Tibial nerve (tissue), 4 donors: ENCODE data around the gene PAPPA2. TPM values are rescaled to one million over a fixed set of nuclear protein-coding genes. Genes with fewer than 3 reads are reported as not detected.

Experiments used
- DNase-seq, 2 donors: peaks; one replicate each; pipeline ENCODE4 v3.0.0-alpha.2; 2019; ENCODE audit warnings: low spot score in 2 of 2
- H3K27ac ChIP-seq, 4 donors: fragments of 200-600 bp; sonication (generic) in 3 of 4; one replicate each; pipeline ENCODE4 v1.5.1; 2017 to 2019; ENCODE audit warnings: mild to moderate bottlenecking in 1 of 4
- H3K27me3 ChIP-seq, 2 donors: fragments of 200-600 bp; sonication (generic) in 1 of 2; one replicate each; pipeline versions ENCODE4 v1.5.1 to v1.6.0; 2017 to 2019
- H3K36me3 ChIP-seq, 3 donors: fragments of 200-600 bp; sonication (generic); one replicate each; pipeline ENCODE4 v1.5.1; 2018 to 2019
- H3K4me1 ChIP-seq, 4 donors: fragments of 200-600 bp; sonication (generic) in 3 of 4; one replicate each; pipeline ENCODE4 v1.5.1; 2017 to 2019
- H3K4me3 ChIP-seq, 4 donors: fragments of 200-600 bp; sonication (generic) in 3 of 4; one replicate each; pipeline ENCODE4 v1.5.1; 2017 to 2019; ENCODE audit warnings: mild to moderate bottlenecking in 1 of 4, moderate library complexity in 1 of 4
- H3K9me3 ChIP-seq, 4 donors: fragments of 200-600 bp; sonication (generic) in 3 of 4; one replicate each; pipeline ENCODE4 v1.5.1; 2017 to 2019
- CTCF ChIP-seq, 5 experiments: fragments of 200-600 bp in 3 of 5; fragments of 450-650 bp in 2 of 5; sonication (generic) in 3 of 5; IDR thresholded peaks; one replicate each; pipeline ENCODE4 v1.5.1; 2016 to 2019; ENCODE audit warnings: antibody characterized with exemption in 5 of 5, mild to moderate bottlenecking in 3 of 5, moderate library complexity in 2 of 5
- EP300 ChIP-seq, 2 donors: sonication (generic); formaldehyde crosslinking; IDR thresholded peaks; one replicate each; pipeline ENCODE4 v1.6.1; 2017; ENCODE audit warnings: antibody characterized with exemption in 2 of 2, mild to moderate bottlenecking in 1 of 2
- POLR2A ChIP-seq, 2 donors: fragments of 450-650 bp; IDR thresholded peaks; one replicate each; pipeline ENCODE4 v1.6.1; 2017; ENCODE audit warnings: antibody characterized with exemption in 2 of 2, mild to moderate bottlenecking in 2 of 2, moderate library complexity in 2 of 2
- WGBS, 2 donors: methylation state at CpG; one replicate each; pipeline ENCODE4 v1.1.5; 2018; 5-methylcytosine and 5-hydroxymethylcytosine counted together
- total RNA-seq, 4 donors: library from RNA; depleted of rRNA; stranded (reverse); fragments of >200 nt; gene quantifications; one replicate each; pipeline ENCODE4 v1.1.0, GENCODE V29; 2016

Gene PAPPA2
- total RNA-seq, 4 donors from 2014 or later = 0.20 to 0.90 (median 0.21) TPM

- WGBS, 2 donors = 57 to 82% methylated on average over 4 of the region's 4 CpGs
- no peaks in the 10 kb centered on the region for H3K9me3 ChIP-seq
- no peak for TF ChIP-seq CTCF (IDR thresholded peaks at IDR 0.05)
- TF ChIP-seq EP300 (IDR thresholded peaks at IDR 0.05) = no peak
- TF ChIP-seq POLR2A (IDR thresholded peaks at IDR 0.05) = no peak
- H3K4me1 ChIP-seq = no peaks in the 10 kb centered on the region
- no peak for DNase-seq
- H3K4me3 ChIP-seq = no peak overlapping the region
- no peaks in the 10 kb centered on the region for H3K36me3 ChIP-seq
- H3K27ac ChIP-seq = no peak overlapping the region
- no peaks in the 10 kb centered on the region for H3K27me3 ChIP-seq
Measured at GRCh38 chr1:176850871-176851270, 387.9 kb downstream of the PAPPA2 start.

- Histone ChIP-seq H3K27me3 (no peaks in the 10 kb centered on the region), H3K4me3 (no peak overlapping the region), H3K9me3 (no peaks in the 10 kb centered on the region), H3K4me1 (no peaks in the 10 kb centered on the region), H3K27ac (no peak overlapping the region), H3K36me3 (no peaks in the 10 kb centered on the region)
- WGBS, 2 donors = 93 to 94% methylated on average over 3 of the region's 3 CpGs
- no peak for TF ChIP-seq POLR2A (IDR thresholded peaks at IDR 0.05)
- no peak for TF ChIP-seq EP300 (IDR thresholded peaks at IDR 0.05)
- no peak for TF ChIP-seq CTCF (IDR thresholded peaks at IDR 0.05)
- DNase-seq = no peak
Measured at GRCh38 chr1:176852124-176852523, 389.1 kb downstream of the PAPPA2 start.

GRCh38 chr1:176853503-176853902 lies 390.5 kb downstream of the PAPPA2 start:
- Histone ChIP-seq H3K36me3 (no peaks in the 10 kb centered on the region), H3K27ac (no peak overlapping the region), H3K27me3 (no peaks in the 10 kb centered on the region), H3K4me1 (no peaks in the 10 kb centered on the region), H3K9me3 (no peaks in the 10 kb centered on the region), H3K4me3 (no peak overlapping the region)
- no peak for TF ChIP-seq CTCF (IDR thresholded peaks at IDR 0.05)
- TF ChIP-seq EP300 (IDR thresholded peaks at IDR 0.05) = no peak
- no peak for TF ChIP-seq POLR2A (IDR thresholded peaks at IDR 0.05)
- WGBS, 2 donors = 75 to 77% methylated on average over 3 of the region's 3 CpGs
- no peak for DNase-seq

GRCh38 chr1:176854121-176854520 lies 391.1 kb downstream of the PAPPA2 start:
- no peaks in the 10 kb centered on the region for H3K36me3 ChIP-seq
- 91 to 92% methylated on average over 4 of the region's 4 CpGs for WGBS, 2 donors

More at GRCh38 chr1:176854121-176854520, 391.1 kb downstream of the PAPPA2 start:
- Histone ChIP-seq H3K27me3 (no peaks in the 10 kb centered on the region), H3K27ac (no peak overlapping the region), H3K4me3 (no peak overlapping the region), H3K9me3 (no peaks in the 10 kb centered on the region), H3K4me1 (no peaks in the 10 kb centered on the region)
- DNase-seq = no peak
- TF ChIP-seq POLR2A (IDR thresholded peaks at IDR 0.05) (no peak), EP300 (IDR thresholded peaks at IDR 0.05) (no peak), CTCF (IDR thresholded peaks at IDR 0.05) (no peak)
